GM11168 (cell line): ENCODE measurements around the gene VSX1.

Experiments used
- in situ Hi-C: fragments of 300-500 bp; cut with MboI; formaldehyde crosslinking; loops from one replicate; pipeline ENCODE4 v1.12.0; 2022; ENCODE audit warnings: low sequenced_read_pairs; ENCODE audit not compliant: unreplicated experiment

VSX1 gene

GRCh38 chr20:25081730-25082497, at the start of gene VSX1:
TSS of gene VSX1 (minus strand) at chr20:25082141. CDS start at chr20:25082096, 45 bp downstream.
- in situ Hi-C loops = no loop called here

- in situ Hi-C loops = no loop called here
Observed at GRCh38 chr20:25129908-25130307, 48.0 kb upstream of the VSX1 start.

DNA sequence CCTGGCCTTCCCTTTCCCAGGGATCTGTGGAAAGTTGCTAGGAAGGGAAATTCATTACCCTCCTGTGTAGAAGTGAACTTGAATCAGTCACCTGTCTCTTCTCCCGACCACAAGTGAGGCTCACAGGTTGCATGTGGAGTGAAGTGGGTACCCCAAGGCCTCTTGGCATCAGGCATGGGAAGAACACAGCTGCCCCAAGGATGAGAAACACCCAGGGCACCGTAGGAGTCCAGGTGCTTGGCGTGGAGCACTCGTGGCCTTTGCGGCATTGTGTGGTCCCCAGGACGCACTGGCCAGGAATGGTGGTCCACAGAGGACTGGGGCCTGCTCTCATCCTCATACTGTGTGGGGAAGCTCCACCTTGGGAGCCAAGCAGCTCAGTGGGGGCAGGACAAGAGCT, 47.5 kb upstream of the VSX1 start:
- in situ Hi-C loops = no loop called here

- in situ Hi-C loops = no loop called here
Observed at GRCh38 chr20:25128649-25129048, 46.7 kb upstream of the VSX1 start.

GRCh38 chr20:25127761-25128537, 46.0 kb upstream of the VSX1 start:
- in situ Hi-C loops = no loop called here

DNA sequence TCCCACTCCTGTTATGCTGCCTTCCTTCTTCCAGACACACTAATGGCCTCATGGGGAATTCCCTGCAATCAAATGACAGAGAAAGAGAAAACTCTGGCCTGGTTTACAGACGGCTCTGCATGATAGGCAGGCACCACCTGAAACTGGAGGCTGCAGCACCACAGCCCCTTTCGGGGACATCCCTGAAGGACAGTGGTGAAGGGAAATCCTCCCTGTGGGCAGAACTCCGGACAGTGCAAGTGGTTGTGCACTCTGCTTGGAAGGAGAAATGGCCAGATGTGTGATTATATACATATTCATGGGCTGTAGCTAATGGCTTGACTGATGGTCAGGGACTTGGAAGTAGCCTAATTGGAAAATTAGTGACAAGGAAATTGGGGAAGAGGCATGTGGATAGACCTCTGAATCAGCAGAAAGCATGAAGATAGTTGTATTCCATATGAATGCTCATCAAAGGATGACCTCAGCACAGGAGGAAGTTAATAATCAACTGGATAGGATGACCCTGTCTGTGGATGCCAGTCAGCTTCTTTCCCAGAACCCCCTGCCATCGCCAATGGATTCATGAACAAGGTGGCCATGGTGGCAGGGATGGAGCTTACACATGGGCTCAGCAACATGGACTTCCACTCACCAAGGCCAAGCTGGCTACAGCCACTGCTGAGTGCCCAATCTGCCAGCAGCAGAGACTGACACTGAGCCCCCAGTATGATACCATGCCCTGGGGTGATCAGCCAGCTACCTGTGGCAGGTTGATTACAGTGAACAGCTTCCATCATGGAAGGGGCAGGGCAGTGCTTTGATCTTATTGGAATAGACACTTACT, 44.5 kb upstream of the VSX1 start:
- in situ Hi-C loops = no loop called here

DNA sequence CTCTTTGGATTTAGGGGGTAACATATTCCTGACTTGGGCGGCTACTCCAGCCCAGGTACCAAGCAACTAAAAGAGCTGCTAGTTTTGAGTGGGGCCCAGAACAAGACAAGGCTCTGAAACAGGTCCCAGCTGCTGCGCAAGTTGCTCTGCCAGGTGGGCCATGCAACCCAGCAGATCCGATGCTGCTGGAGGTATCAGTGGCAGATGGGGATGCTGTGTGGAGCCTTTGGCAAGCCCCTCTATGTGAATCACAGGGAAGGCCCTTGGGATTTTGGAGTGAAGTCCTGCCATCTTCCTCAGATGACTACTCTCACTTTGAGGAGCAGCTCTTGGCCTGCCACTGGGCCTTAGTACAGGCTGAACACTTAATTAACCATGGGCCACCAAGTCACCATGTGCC, 43.7 kb upstream of the VSX1 start:
- in situ Hi-C loops = no loop called here

GRCh38 chr20:25120920-25121319, 39.0 kb upstream of the VSX1 start:
- in situ Hi-C loops = no loop called here

- in situ Hi-C loops = no loop called here
Observed at GRCh38 chr20:25120457-25120856, 38.5 kb upstream of the VSX1 start.

- in situ Hi-C loops = no loop called here
Observed at GRCh38 chr20:25118529-25118928, 36.6 kb upstream of the VSX1 start.

GRCh38 chr20:25117990-25118389, 36.0 kb upstream of the VSX1 start:
- in situ Hi-C loops = no loop called here

DNA sequence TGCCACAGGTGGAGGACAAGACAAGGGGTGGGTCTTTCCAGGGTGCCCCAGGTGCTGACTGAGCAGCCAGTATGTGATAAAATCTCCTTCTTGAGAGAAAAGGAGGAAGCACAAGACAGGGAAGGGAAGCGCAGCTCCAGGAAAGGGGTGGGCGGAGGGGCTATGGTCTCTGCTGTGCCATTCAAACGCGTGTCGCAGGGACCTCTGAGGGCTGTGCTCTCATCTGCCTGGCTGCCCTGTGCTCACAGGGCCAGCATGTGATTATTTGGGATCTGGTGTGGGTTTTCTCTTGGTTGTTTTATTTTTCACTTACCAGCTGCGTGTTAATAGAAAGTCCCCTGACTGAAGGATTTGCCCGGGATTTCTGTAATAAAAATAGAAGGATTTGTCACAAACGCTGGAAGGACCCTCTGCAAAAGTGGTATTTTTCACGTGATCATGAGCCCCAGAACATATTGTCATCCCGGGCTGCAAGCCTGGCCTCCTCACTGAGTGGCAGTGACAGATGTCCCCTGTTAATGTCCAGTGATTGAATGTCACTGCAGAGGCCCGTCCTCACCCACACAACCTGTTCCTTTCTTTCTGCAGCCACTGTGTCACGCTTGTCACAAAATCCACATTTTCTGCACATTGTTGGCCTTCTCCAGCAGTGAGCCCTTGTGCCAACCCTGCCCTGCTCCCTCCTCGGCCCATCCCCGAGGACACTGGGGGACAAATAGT, 35.0 kb upstream of the VSX1 start:
- in situ Hi-C loops = no loop called here

GRCh38 chr20:25103526-25103925, 21.6 kb upstream of the VSX1 start:
- in situ Hi-C loops = no loop called here

DNA sequence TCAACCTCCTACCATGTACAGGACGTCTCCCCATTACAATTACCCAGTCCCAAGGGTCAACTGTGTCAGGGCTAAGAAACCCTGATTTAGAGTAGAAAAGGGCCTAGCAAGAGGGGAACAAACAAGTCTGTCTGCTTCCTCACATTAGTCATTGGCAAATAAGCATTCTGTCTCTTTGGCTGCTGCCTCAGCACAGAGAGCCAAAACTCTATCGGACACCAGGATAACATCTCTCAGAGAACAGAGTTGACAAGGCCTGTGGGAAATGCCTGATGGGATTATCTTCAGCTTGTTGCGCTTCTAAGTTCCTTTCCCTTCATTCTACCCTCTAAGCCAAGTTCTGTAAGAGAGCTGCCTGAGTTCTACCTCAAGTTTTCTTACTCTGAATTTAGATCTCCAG, 19.0 kb upstream of the VSX1 start:
- in situ Hi-C loops = no loop called here

GRCh38 chr20:25099601-25100140, 17.7 kb upstream of the VSX1 start:
- in situ Hi-C loops = no loop called here

- in situ Hi-C loops = no loop called here
Observed at GRCh38 chr20:25097498-25097897, 15.6 kb upstream of the VSX1 start.

GRCh38 chr20:25090492-25091429, 8.8 kb upstream of the VSX1 start:
- in situ Hi-C loops = no loop called here

DNA sequence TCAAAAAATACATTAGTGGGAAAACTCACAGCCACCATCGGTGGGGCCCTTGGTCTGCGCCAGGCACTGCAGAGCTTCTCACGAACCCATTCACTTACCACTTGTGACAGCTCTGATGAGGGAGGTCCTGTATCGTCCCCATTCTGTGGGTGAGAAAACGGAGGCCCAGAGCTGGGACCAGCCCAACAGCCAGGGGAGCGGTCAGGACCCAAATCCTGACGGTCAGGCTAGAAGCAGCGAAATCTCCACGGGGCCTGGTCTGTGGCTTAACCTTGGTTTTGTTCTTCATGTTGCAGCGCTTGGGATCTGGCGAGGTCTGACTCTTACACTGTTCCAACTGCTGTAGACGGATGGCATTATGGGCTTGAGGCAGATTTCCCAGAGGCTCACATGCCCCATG, 7.7 kb upstream of the VSX1 start:
- in situ Hi-C loops = no loop called here

DNA sequence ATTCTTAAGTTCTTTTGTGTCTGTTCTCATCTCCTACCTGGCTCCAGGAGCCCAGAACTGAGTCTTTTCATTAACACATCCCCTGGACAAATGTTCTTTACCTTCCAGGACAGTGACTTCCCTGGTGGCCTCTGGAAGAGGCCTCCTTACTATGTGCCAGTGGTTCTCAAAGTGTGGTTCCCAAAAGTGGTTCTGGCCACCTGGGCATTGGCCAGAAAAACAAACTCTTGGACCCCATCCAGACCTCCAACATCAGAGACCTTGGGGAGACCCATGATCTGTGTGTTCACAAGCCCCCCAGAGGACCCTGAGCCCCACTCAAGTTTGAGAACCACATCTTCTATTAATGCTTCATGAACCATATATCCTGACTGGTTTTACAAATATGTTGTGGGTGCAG, 7.2 kb upstream of the VSX1 start:
- in situ Hi-C loops = no loop called here
